Naive B cell (primary cell): ENCODE measurements around the gene CCAR1. TPM values are rescaled to one million over a fixed set of nuclear protein-coding genes. Genes with fewer than 3 reads are reported as not detected.
"Not testable (repeated sequence)": the region's sequence is repeated elsewhere in the genome, so short reads cannot be mapped to it uniquely, and the experiment has no call there.

Experiments
- ATAC-seq, 2 donors: fragments of 150-1000 bp; cut with Tn5 transposase; 2 replicates each; pipeline ENCODE4 v1.10.0; 2021; ENCODE audit warnings: low read depth in 2 of 2, mild to moderate bottlenecking in 2 of 2, moderate library complexity in 2 of 2
- DNase-seq: peaks from one replicate; pipeline ENCODE4 v3.0.0; 2022
- H3K27ac Mint-ChIP-seq, 6 donors: one replicate each; pipeline ENCODE4 v1.8.0; 2020 to 2022; ENCODE audit warnings: mild to moderate bottlenecking in 6 of 6, mixed read lengths in 6 of 6, moderate library complexity in 5 of 6, inconsistent platforms in 2 of 6
- H3K27me3 Mint-ChIP-seq, 3 donors: one replicate each; pipeline ENCODE4 v1.8.0; 2021 to 2022; ENCODE audit warnings: mixed read lengths in 3 of 3, mild to moderate bottlenecking in 1 of 3
- H3K36me3 Mint-ChIP-seq, 2 donors: one replicate each; pipeline ENCODE4 v1.8.0; 2020 to 2022; ENCODE audit warnings: mixed read lengths in 2 of 2, inconsistent platforms in 1 of 2, mild to moderate bottlenecking in 1 of 2
- H3K4me1 Mint-ChIP-seq, 3 donors: one replicate each; pipeline ENCODE4 v1.8.0; 2020 to 2022; ENCODE audit warnings: mixed read lengths in 3 of 3, inconsistent platforms in 1 of 3, mild to moderate bottlenecking in 1 of 3, moderate library complexity in 1 of 3
- H3K4me3 Mint-ChIP-seq, 8 donors: one replicate each; pipeline ENCODE4 v1.8.0; 2020 to 2022; ENCODE audit warnings: mild to moderate bottlenecking in 8 of 8, mixed read lengths in 8 of 8, moderate library complexity in 8 of 8, inconsistent platforms in 2 of 8
- H3K9me3 Mint-ChIP-seq, 7 donors: one replicate each; pipeline ENCODE4 v1.8.0; 2020 to 2022; ENCODE audit warnings: mixed read lengths in 7 of 7, mild to moderate bottlenecking in 5 of 7, inconsistent platforms in 2 of 7, moderate library complexity in 1 of 7
- polyA plus RNA-seq, 6 donors: library from polyadenylated mRNA; unstranded; fragments of 300-500 nt; fragmentation: Illumina TruSeq; gene quantifications; one replicate each; pipeline ENCODE4 v1.2.3, GENCODE V29; 2021; ENCODE audit warnings: low read depth in 6 of 6

Gene CCAR1
- 10 to 100 TPM; 19.0 to 51.5 (median 30.1) TPM for polyA plus RNA-seq

DNA sequence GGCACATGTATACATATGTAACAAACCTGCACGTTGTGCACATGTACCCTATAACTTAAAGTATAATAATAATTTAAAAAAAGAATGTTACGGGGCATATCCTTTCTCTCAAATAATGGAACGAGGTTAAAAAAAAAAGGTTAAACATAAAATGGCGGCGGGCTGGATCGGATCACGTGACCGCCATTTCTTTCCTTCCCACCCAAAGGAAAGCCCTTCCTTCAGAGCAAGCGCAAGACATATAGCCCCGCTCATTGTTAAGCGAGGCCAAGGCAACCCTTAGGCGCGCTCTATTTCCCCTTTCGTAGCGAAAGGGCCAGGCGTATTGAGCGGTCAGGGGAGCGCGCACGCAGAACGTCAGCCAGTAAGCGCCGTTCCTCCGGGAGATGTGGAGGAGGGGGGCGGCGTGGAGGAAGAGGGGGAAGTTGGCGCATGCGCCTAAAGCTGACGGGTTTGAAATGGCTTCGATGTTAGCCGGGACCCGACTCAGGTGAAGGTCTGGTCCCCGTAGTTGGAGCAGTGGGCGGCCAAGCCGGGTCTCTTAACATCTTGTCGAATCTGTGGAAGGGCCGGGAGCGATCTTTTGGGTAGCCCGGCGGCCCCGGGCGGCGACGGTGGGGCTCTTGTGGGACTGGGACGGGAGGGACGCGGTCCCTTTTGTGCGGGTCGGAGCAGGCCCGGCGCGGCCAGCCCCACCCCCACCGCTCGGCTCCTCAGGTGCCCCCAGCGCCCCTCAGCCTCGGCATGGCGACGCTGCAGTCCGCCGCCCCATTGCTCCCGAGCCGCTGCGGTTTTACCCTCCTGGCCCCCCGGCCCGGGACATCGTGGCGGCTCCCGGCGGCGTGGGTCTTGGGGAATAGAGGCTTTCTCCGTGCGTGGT is at the start of gene CCAR1:
Gene CCAR1 (plus strand): TSS at position 447 of the 880 bp plus-strand sequence. CDS start 1,266 bp downstream, outside the sequence.
- peaks cover 0 to 7% of the 10 kb centered on the region in 2 donors for H3K36me3 Mint-ChIP-seq
- no peaks in the 10 kb centered on the region for H3K27me3 Mint-ChIP-seq
- H3K4me3 Mint-ChIP-seq: peak within 1 kb of the TSS; percentile 84 to 99 (median 97)
- ATAC-seq (peak; percentile 95 to 96), DNase-seq (peak; percentile 97)
- no peaks in the 10 kb centered on the region for H3K9me3 Mint-ChIP-seq
- H3K27ac Mint-ChIP-seq: peak within 1 kb of the TSS; percentile 96 to 99 (median 98)
- H3K4me1 Mint-ChIP-seq: peaks cover 10 to 26% (median 13%) of the 10 kb centered on the region in 3 donors

DNA sequence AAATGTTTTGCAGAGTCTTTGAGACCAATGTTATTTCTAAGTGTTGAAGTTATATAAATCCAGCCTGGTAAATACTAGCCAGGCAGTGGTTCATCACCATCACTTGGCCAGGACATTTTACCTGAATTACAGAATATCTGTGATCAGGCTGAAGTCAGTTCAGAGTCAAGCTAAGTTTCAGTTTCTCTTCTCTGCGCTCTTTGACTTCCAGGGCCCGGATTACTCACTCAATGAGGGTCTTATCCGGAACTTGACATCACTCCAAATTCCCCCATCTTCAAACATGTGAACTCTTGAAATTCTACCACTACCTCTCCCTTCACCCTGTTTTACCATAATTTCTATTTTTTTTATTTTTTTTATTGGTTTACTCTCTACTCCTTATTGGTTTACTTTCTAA is 36.6 kb upstream of the CCAR1 start:
- no peaks in the 10 kb centered on the region for H3K4me1 Mint-ChIP-seq
- peaks cover 0 to 9% of the 10 kb centered on the region in 2 donors for H3K36me3 Mint-ChIP-seq
- peak overlapping the region in 1 of 6 donors; percentile 5 for H3K27ac Mint-ChIP-seq
- no peaks in the 10 kb centered on the region for H3K9me3 Mint-ChIP-seq
- DNase-seq: no peak
- ATAC-seq: peak in 1 of 2 donors; percentile 23
- no peaks in the 10 kb centered on the region for H3K27me3 Mint-ChIP-seq
- H3K4me3 Mint-ChIP-seq: peak overlapping the region in 1 of 8 donors; percentile 36

- DNase-seq: no peak
- H3K27ac Mint-ChIP-seq: no peak overlapping the region
- H3K9me3 Mint-ChIP-seq: no peaks in the 10 kb centered on the region
- no peaks in the 10 kb centered on the region for H3K4me1 Mint-ChIP-seq
- peaks cover 7 to 8% of the 10 kb centered on the region in 2 donors for H3K36me3 Mint-ChIP-seq
- H3K4me3 Mint-ChIP-seq: no peak overlapping the region
- no peaks in the 10 kb centered on the region for H3K27me3 Mint-ChIP-seq
- ATAC-seq: no peak
Measured at GRCh38 chr10:68696018-68696417, 25.0 kb upstream of the CCAR1 start.

- Mint-ChIP-seq H3K36me3 (no peaks in the 10 kb centered on the region), H3K9me3 (no peaks in the 10 kb centered on the region), H3K27ac (no peak overlapping the region), H3K4me3 (no peak overlapping the region), H3K27me3 (no peaks in the 10 kb centered on the region), H3K4me1 (no peaks in the 10 kb centered on the region)
- ATAC-seq (no peak), DNase-seq (no peak)
Measured at GRCh38 chr10:68697106-68697505, 23.9 kb upstream of the CCAR1 start.

DNA sequence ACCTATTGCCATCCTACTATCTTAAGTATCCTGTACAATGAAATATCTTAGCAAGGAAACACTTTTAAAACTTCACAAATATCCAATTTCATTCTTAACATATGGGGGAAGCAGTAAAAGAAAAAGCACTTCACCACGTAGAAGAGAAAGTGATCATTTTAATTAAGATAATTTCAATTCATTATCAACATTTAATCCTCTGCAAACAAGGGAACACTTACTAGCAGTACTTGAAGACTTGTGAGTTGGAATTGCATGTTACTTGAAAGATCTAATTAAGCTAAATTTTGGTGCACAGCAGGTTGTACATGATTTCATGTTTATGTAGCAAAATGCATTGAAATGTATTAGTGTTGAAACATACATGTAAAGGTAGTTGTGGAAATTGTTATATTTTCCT is 20.8 kb upstream of the CCAR1 start:
- ATAC-seq (no peak), DNase-seq (no peak)
- Mint-ChIP-seq H3K9me3 (no peaks in the 10 kb centered on the region), H3K4me1 (no peaks in the 10 kb centered on the region), H3K4me3 (no peak overlapping the region), H3K27me3 (no peaks in the 10 kb centered on the region), H3K27ac (no peak overlapping the region), H3K36me3 (no peaks in the 10 kb centered on the region)

DNA sequence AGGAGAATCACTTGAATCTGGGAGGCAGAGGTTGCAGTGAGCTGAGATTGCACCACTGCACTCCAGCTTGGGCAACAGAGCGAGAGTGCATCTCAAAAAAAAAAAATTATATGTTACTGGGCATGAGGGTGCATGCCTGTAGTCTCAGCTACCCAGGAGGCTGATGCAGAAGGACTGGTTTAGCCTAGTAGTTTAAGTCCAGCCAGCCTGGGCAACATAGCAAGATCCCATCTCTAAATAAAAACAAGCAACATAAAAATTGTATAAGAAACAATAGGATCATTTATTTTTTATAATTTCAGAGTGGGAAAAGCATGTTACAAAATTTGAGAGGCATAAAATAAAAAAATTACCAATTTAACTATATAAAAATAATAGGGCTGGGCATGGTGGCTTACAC is 15.5 kb upstream of the CCAR1 start:
- Mint-ChIP-seq H3K27me3 (no peaks in the 10 kb centered on the region), H3K4me3 (no peak overlapping the region), H3K9me3 (no peaks in the 10 kb centered on the region), H3K4me1 (no peaks in the 10 kb centered on the region), H3K27ac (no peak overlapping the region), H3K36me3 (no peaks in the 10 kb centered on the region)
- DNase-seq: no peak
- no peak for ATAC-seq

- not testable (repeated sequence) for H3K4me1 Mint-ChIP-seq, H3K27ac Mint-ChIP-seq, DNase-seq, H3K36me3 Mint-ChIP-seq, ATAC-seq, H3K27me3 Mint-ChIP-seq, H3K9me3 Mint-ChIP-seq, H3K4me3 Mint-ChIP-seq
Measured at GRCh38 chr10:68708987-68709386, 12.1 kb upstream of the CCAR1 start.

- not testable (repeated sequence) for H3K36me3 Mint-ChIP-seq, H3K27ac Mint-ChIP-seq, H3K4me1 Mint-ChIP-seq, ATAC-seq, DNase-seq, H3K9me3 Mint-ChIP-seq, H3K4me3 Mint-ChIP-seq, H3K27me3 Mint-ChIP-seq
Measured at GRCh38 chr10:68713065-68713464, 8.0 kb upstream of the CCAR1 start.

DNA sequence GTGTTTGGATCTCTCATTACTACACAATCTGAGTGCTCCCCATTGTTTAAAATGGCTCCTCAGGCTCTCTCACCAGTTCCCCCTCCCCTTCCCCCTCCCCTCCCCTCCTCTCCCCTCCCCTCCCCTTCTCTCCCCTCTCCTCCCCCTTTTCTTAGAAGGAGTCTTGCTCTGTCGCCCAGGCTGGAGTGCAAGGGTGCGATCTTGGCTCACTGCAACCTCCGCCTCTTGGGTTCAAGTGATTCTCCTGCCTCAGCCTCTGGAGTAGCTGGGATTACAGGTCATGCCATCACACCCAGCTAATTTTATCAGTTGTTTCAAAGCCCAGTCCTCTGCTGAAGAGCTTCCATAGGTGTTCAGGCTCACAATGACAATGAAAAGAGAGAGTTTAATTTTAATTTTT is 3.6 kb upstream of the CCAR1 start:
- no peak overlapping the region for H3K27ac Mint-ChIP-seq
- H3K36me3 Mint-ChIP-seq: no peaks in the 10 kb centered on the region
- H3K27me3 Mint-ChIP-seq: no peaks in the 10 kb centered on the region
- DNase-seq (no peak), ATAC-seq (no peak)
- peak overlapping the region in 1 of 8 donors; percentile 64 for H3K4me3 Mint-ChIP-seq
- H3K4me1 Mint-ChIP-seq: peaks cover 6 to 17% (median 9%) of the 10 kb centered on the region in 3 donors
- no peaks in the 10 kb centered on the region for H3K9me3 Mint-ChIP-seq

GRCh38 chr10:68721673-68722335 is 765 bp downstream of the CCAR1 start:
- peak overlapping the region; percentile 61 to 96 (median 92) for H3K27ac Mint-ChIP-seq
- H3K9me3 Mint-ChIP-seq: no peaks in the 10 kb centered on the region
- ATAC-seq: peak in 1 of 2 donors; percentile 6
- DNase-seq: no peak
- H3K27me3 Mint-ChIP-seq: no peaks in the 10 kb centered on the region
- H3K36me3 Mint-ChIP-seq: peaks cover 0 to 7% of the 10 kb centered on the region in 2 donors
- H3K4me3 Mint-ChIP-seq: peak overlapping the region; percentile 84 to 99 (median 97)
- peaks cover 10 to 26% (median 13%) of the 10 kb centered on the region in 3 donors for H3K4me1 Mint-ChIP-seq

DNA sequence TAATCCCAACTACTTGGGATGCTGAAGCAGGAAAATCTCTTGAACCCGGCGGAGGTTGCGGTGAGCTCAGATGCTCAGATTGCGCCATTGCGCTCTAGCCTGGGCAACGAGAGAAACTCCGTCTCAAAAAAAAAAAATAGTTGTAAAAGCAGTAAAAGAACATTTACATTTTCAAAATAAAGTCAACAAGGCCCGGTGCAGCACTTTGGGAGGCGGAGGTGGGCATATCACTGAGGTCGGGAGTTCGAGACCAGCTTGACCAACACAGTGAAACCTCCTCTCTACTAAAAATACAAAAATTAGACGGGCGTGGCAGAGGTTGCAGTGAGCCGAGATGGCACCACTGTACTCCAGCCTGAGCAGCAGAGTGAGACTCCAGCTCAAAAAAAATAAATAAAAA is 4.0 kb downstream of the CCAR1 start:
- H3K27me3 Mint-ChIP-seq: no peaks in the 10 kb centered on the region
- ATAC-seq: no peak
- peak overlapping the region in 1 of 6 donors; percentile 19 for H3K27ac Mint-ChIP-seq
- peaks cover 10 to 26% (median 13%) of the 10 kb centered on the region in 3 donors for H3K4me1 Mint-ChIP-seq
- no peak for DNase-seq
- peaks cover 6 to 7% of the 10 kb centered on the region in 2 donors for H3K36me3 Mint-ChIP-seq
- H3K4me3 Mint-ChIP-seq: peak overlapping the region in 2 of 8 donors; percentile 45 to 51
- no peaks in the 10 kb centered on the region for H3K9me3 Mint-ChIP-seq

- Mint-ChIP-seq H3K4me3 (peak overlapping the region in 1 of 8 donors; percentile 40), H3K4me1 (peaks cover 7 to 12% (median 10%) of the 10 kb centered on the region in 3 donors), H3K27ac (peak overlapping the region in 1 of 6 donors; percentile 47), H3K9me3 (no peaks in the 10 kb centered on the region), H3K27me3 (no peaks in the 10 kb centered on the region), H3K36me3 (peaks cover 7 to 11% of the 10 kb centered on the region in 2 donors)
- DNase-seq (no peak), ATAC-seq (no peak)
Measured at GRCh38 chr10:68727146-68727545, 6.1 kb downstream of the CCAR1 start.

GRCh38 chr10:68732651-68733050 is 11.6 kb downstream of the CCAR1 start:
- DNase-seq (no peak), ATAC-seq (no peak)
- H3K36me3 Mint-ChIP-seq: peaks cover 0 to 14% of the 10 kb centered on the region in 2 donors
- no peaks in the 10 kb centered on the region for H3K9me3 Mint-ChIP-seq
- H3K4me1 Mint-ChIP-seq: peaks cover 0 to 7% (median 3%) of the 10 kb centered on the region in 3 donors
- H3K4me3 Mint-ChIP-seq: no peak overlapping the region
- H3K27me3 Mint-ChIP-seq: no peaks in the 10 kb centered on the region
- H3K27ac Mint-ChIP-seq: no peak overlapping the region

GRCh38 chr10:68734349-68734748 is 13.3 kb downstream of the CCAR1 start:
- H3K4me3 Mint-ChIP-seq: no peak overlapping the region
- no peaks in the 10 kb centered on the region for H3K9me3 Mint-ChIP-seq
- no peaks in the 10 kb centered on the region for H3K27me3 Mint-ChIP-seq
- H3K36me3 Mint-ChIP-seq: peaks cover 0 to 13% of the 10 kb centered on the region in 2 donors
- H3K27ac Mint-ChIP-seq: peak overlapping the region in 1 of 6 donors; percentile 7
- no peak for DNase-seq
- ATAC-seq: no peak
- H3K4me1 Mint-ChIP-seq: peaks cover 0 to 7% (median 5%) of the 10 kb centered on the region in 3 donors
